Loucy (cell line): ENCODE measurements around the gene SEMA3D.

ENCODE experiments used
- CTCF ChIP-seq: fragments of 200-600 bp; sonication (generic); conservative IDR thresholded peaks from 2 replicates; pipeline ENCODE4 v1.5.1; 2014; ENCODE audit warnings: mild to moderate bottlenecking, antibody characterized with exemption, low read length
- EZH2phosphoT487 ChIP-seq: fragments of 200-600 bp; IDR thresholded peaks from 2 replicates; pipeline ENCODE4 v1.6.1; 2018; ENCODE audit warnings: antibody characterized with exemption, mild to moderate bottlenecking, moderate library complexity, borderline replicate concordance

- no peak for TF ChIP-seq CTCF
- no peak for TF ChIP-seq EZH2phosphoT487
Measured at GRCh38 chr7:85167636-85168035, 19.2 kb downstream of the SEMA3D start.
